GM18508 (cell line): ENCODE measurements around the gene PCMT1.
"Not testable (repeated sequence)": the region's sequence is repeated elsewhere in the genome, so short reads cannot be mapped to it uniquely, and the experiment has no call there.

Source experiments
- ATAC-seq: cut with Tn5 transposase; IDR thresholded peaks from one replicate; pipeline ENCODE4 v1.9.1; 2021; ENCODE audit warnings: moderate number of reproducible peaks; ENCODE audit not compliant: insufficient read depth, unreplicated experiment

The PCMT1 gene

GRCh38 chr6:149809798-149810197, 60.3 kb downstream of the PCMT1 start:
- ATAC-seq: no peak

- ATAC-seq: no peak
These were observed 63.8 kb downstream of the PCMT1 start for GRCh38 chr6:149813351-149813750.

DNA sequence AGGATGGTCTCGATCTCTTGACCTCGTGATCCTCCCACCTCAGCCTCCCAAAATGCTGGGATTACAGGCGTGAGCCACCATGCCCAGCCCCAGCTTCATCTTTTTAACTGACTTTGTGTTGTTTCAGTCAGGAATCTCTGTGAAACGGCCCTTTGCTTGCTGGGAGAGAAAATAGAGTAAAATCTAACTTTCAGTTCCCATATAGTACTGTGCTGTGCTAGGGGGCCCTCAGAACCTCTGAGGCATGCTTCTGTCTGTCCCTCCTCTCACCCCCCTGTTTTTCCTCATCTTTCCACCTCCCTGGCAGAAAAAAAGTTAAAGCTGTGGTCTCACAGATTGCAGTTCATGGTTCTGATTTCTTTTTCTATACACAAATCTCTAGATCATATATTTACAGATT, 66.2 kb downstream of the PCMT1 start:
- no peak for ATAC-seq

DNA sequence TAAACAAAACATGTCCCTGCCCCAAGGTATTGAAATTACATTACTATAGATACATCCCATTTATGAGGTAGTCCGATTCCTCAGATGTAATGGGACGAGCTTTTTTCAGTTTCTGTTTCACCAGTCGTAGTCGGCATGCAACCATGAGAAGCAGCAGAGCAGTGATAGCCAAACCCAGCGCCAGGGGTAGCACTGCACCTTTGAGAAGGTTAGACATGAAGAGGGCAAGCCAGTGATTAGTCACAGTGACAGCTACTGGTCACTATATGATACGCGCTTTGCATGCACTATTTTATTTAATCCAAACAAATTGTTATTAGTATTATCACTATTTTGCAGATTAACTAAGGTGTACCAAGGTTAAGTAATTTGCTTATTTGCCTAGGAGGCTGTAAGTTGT, 71.0 kb downstream of the PCMT1 start:
- no peak for ATAC-seq

- ATAC-seq: no peak
These were observed 72.0 kb downstream of the PCMT1 start for GRCh38 chr6:149821492-149821891.

DNA sequence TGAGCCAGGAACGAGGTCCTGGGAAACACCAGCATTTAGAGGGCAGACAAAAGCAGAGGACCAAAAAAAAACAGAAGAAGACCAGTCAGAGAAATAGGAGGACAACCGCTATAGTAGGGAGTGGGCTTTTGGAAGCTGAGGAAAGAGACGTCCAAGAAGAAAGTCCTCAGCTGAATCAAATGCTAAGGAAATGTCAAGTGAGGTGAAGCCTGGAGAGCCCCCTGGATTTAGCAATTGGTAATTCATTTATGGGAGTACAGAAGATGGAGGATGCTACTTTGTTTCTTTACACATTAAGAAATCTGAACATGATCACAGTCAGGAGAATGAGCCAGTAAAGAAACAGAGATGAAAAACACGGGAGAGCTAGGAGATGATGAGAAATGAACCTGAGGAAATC, 73.5 kb downstream of the PCMT1 start:
- no peak for ATAC-seq

- no peak for ATAC-seq
These were observed 75.8 kb downstream of the PCMT1 start for GRCh38 chr6:149825292-149825691.

DNA sequence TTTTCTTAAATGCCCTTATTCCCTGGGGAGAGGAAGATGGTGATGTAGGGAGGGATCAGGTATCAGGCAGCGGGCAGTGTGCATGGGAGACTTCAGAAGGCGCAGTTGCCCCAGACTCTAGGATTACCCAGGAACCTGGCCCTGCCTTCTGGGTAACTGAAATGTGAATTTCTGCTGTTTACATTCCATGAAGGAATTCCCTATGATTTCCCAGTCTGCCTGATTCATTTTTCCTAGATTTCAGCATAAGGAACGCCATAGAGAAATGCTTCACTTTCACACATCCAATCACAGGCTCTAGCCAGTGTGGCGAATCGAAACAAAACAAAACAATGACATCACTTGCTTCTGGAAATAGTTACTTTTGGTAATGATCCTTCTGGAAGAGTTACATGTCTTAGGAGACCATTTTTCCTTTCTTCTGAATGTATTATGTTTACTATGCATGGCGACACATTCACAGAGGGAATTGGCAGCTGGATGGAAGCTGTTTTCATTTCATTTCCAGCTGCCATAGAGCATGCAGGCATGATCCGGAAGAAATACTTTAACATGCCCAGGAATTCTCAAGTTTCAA, 81.3 kb downstream of the PCMT1 start:
- ATAC-seq: no peak

DNA sequence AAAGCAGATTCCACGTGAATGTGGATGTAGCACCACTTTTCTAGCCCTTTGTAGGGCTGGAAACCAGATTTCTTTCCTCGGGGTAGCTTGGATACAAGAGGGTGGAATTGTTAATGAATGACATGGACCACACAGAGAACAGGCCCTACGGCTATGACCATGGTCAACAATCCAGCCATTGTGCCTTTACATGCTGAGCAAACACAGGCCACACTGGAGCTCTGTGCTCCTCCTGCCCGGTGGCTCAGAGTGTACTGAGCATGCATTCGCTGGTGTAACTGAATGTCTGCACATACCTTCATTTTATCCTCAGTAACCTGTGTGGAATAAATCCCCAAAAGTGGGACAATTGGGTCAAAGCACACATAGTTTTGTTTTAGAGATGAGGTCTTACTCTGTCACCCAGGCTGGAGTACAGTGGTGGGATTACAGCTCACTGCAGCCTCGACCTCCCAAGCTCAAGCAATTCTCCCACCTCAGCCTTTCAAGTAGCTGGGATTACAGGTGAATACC, 81.8 kb downstream of the PCMT1 start:
- ATAC-seq: no peak

- no peak for ATAC-seq
These were observed 84.1 kb downstream of the PCMT1 start for GRCh38 chr6:149833651-149834050.

GRCh38 chr6:149834513-149835481, 85.3 kb downstream of the PCMT1 start:
- ATAC-seq: no peak

DNA sequence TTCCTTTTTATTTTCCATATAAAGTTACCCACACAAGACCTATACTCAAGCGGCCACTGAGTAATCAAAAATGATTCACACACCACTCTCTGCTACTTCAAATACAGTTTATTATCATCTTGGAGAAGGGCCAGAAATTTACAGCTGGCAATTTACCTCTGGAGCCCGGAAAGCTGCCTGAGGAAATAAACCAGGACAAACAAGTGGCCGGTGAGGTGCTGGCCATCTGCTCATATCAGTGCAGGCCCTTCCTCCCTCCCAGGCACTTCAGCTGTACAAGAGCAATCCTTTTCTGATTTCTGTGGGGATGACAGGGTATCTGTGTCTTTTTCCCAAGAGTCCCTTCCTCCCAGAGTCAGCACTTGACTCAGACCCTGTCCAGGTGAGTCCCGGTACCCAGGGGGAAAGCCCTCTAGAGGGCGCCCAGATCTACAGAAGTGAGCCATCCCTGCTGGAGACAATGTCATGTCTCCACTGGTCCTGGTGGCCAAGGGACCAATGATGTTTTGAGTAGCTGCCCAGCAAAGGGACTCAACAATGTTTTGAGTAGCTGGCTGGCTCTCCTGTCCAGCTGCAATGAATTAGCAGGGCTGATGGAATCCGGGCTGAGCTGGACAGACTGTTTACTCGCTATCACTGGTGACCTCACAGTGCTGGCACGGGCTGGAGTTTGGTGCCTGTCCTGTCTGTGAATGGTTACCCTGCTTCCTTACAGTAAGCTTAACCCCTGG, 91.0 kb downstream of the PCMT1 start:
- ATAC-seq: no peak

DNA sequence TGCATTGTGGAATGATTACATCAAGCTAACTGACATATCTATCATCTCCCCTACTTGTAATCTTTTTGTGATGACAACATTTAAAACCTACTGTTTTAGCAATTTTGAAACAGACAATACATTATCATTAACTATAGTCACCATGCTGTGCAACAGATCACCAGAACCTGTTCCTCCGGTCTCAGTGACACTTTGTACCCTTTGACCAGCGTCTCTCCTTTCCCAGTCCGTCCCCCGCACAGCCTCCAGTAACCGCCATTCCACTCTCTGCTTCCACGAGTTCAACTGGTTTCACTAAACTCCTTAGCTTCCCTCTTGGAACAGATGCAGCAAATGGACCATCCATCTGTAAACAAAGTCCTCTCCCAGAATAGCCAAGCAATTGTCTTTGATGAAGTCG, 92.8 kb downstream of the PCMT1 start:
- ATAC-seq: no peak

GRCh38 chr6:149843051-149843633, 93.6 kb downstream of the PCMT1 start:
- no peak for ATAC-seq

DNA sequence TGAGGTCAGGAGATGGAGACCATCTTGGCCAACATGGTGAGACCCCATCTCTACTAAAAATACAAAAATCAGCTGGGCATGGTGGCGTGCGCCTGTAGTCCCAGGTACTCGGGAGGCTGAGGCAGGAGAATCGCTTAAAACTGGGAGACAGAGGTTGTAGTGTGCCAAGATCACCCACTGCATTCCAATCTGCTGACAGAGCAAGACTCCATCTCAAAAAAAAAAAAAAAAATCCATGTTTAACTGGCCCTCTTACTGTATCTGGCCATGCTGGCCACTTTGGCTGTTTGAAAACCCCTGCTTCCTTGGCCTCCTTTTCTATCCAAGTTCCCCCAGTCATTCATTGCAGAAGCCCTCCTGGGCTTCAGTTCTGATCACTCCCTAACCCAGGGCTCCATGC, 94.5 kb downstream of the PCMT1 start:
- not testable (repeated sequence) for ATAC-seq

DNA sequence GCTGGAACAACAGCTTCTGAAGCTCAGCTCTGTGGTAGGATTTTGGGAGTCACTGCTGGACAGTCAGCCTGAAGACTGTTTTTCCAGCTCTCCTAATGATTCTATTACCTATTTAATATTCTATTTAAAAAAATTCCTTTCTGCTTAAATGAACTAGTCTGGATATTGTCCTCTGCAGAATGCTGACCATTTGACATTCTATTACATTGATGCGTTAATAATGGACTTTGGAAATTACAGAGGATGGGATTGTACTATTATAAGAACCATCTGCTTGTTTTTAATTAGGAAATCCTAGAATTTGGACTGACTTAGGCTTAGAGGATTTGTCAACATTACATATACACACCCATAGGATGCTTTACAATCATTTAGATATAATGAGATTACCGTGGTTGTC, 94.9 kb downstream of the PCMT1 start:
- no peak for ATAC-seq

GRCh38 chr6:149845549-149845948, 96.0 kb downstream of the PCMT1 start:
- no peak for ATAC-seq

DNA sequence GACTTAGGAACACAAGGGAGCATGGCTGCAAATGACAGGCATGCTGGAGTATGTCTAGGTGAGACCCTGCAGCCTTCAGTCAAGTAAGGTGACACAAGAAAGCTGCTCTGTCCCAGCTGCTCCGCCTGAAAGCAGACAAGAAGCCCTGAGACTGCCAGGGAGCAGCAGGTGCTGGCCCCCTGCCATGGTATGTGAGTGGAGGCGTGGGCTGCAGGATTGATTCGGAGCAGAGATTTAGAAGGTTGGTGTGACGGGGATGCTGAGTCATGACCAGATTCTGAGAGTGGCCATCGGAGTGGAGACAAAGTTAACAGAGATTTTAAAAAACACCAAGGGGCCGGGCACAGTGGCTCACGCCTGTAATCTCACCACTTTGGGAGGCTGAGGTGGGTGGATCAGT, 96.8 kb downstream of the PCMT1 start:
- ATAC-seq: no peak

DNA sequence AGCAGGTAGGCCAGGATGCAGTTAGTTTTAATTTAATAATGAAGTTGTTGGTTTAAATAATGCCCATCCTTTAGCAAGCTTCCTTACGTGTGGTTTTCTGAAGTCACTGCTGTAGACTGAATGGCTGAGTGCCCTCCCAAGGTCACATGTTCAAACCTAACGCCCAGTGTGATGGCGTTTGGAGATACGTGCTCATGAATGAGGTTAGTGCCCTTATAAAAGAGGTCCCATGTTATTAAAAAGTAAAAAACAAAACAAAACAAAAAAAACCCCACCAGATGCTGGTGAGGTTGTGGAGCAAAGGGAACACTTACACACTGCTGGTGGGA, 98.4 kb downstream of the PCMT1 start:
- ATAC-seq: no peak

DNA sequence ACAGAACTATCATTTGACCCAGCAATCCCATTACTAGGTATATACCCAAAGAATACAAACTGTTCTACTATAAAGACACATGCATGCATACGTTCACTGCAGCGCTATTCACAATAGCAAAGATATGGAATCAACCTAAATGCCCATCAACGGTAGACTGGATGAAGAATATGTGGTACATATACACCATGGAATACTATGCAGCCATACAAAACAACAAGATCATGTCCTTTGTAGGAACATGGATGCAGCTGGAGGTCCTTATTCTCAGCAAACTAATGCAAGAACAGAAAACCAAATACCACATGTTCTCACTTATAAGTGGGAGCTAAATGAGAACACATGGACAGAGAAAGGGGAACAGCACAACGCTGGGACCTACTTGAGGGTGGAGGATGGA, 98.8 kb downstream of the PCMT1 start:
- not testable (repeated sequence) for ATAC-seq
